Tongue (tissue), 2 donors: ENCODE results near the gene PEX14. TPM values are rescaled to one million over a fixed set of nuclear protein-coding genes. Genes with fewer than 3 reads are reported as not detected.
A peak's percentile ranks its signal among the peaks of the same experiment; 100 is the strongest.
"Not testable (repeated sequence)": the region's sequence is repeated elsewhere in the genome, so short reads cannot be mapped to it uniquely, and the experiment has no call there.

Experiments used
- DNase-seq: peaks from one replicate; pipeline ENCODE4 v3.0.0-alpha.2; 2015
- total RNA-seq: library from RNA; depleted of rRNA; stranded (reverse); fragments of >200 nt; gene quantifications from one replicate; pipeline ENCODE4 v1.2.3, GENCODE V29; 2014

The PEX14 gene
- total RNA-seq, 1 donor from 2014 or later, result 18.0 TPM

GRCh38 chr1:10495475-10495817 lies 20.7 kb downstream of the PEX14 start:
- no peak for DNase-seq

- peak; percentile 75 for DNase-seq
Measured at GRCh38 chr1:10495952-10496351, 21.2 kb downstream of the PEX14 start.

GRCh38 chr1:10497109-10497508 lies 22.4 kb downstream of the PEX14 start:
- no peak for DNase-seq

- DNase-seq, result no peak
Measured at GRCh38 chr1:10498231-10498630, 23.5 kb downstream of the PEX14 start.

- no peak for DNase-seq
Measured at GRCh38 chr1:10502206-10502605, 27.5 kb downstream of the PEX14 start.

GRCh38 chr1:10504249-10504648 lies 29.5 kb downstream of the PEX14 start:
- no peak for DNase-seq

GRCh38 chr1:10506046-10506676 lies 31.4 kb downstream of the PEX14 start:
- DNase-seq, result not testable (repeated sequence)

- no peak for DNase-seq
Measured at GRCh38 chr1:10506677-10507047, 31.9 kb downstream of the PEX14 start.

GRCh38 chr1:10507111-10507879 lies 32.5 kb downstream of the PEX14 start:
- DNase-seq, result peak; percentile 70

- DNase-seq, result peak; percentile 85
Measured at GRCh38 chr1:10508511-10508951, 33.8 kb downstream of the PEX14 start.

GRCh38 chr1:10509809-10510509 lies 35.2 kb downstream of the PEX14 start:
- DNase-seq, result no peak

GRCh38 chr1:10510520-10511493 lies 36.1 kb downstream of the PEX14 start:
- DNase-seq, result no peak

GRCh38 chr1:10511494-10511885 lies 36.7 kb downstream of the PEX14 start:
- no peak for DNase-seq

- no peak for DNase-seq
Measured at GRCh38 chr1:10513199-10513598, 38.4 kb downstream of the PEX14 start.

- DNase-seq, result peak; percentile 64
Measured at GRCh38 chr1:10514490-10515235, 39.9 kb downstream of the PEX14 start.

GRCh38 chr1:10515301-10515975 lies 40.7 kb downstream of the PEX14 start:
- no peak for DNase-seq

- DNase-seq, result no peak
Measured at GRCh38 chr1:10515976-10516750, 41.4 kb downstream of the PEX14 start.

GRCh38 chr1:10516925-10517676 lies 42.4 kb downstream of the PEX14 start:
- no peak for DNase-seq

- DNase-seq, result no peak
Measured at GRCh38 chr1:10517677-10517982, 42.9 kb downstream of the PEX14 start.
